Measurements from ENCODE around the gene C13orf42.

DNA sequence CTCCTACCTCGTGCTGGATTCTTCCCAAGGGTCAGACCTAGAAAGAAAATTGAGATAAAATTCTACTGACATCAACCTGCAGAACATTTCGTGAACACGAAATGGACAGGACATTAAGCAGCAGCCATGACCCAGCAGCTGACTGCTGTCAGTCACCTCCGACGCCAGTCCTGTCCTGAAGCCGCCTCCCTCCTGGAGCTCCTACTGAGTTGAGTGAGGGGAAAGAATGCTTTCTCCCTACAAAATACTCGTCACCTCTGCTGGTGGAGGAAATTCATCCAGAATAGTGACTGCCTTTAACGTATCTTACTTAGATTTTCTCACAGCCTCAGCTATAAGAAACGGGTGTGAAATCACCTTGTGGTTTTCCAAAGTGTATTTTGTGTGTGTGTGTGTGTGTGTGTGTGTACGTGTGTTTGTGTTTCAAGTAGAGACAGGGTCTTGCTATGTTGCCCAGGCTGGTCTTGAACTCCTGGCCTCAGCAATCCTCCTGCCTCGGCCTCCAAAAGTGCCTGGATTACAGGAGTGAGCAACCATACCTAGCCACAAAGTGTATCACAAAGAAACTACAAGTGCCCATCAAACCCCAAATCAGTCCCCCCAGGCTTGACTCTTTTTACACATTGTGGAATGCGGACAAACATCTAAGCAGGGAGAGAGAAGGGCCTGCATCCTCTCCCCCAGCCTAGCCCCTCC is 2.3 kb upstream of the C13orf42 start:
- TF ChIP-seq SP1 (IDR thresholded peaks at IDR 0.05; ENCODE audit: low read depth) (no peak), ZNF274 (IDR thresholded peaks at IDR 0.05; ENCODE audit: low read depth, low read length) (no peak), EZH2 (IDR thresholded peaks at IDR 0.05) (no peak), EZH2phosphoT487 (IDR thresholded peaks at IDR 0.05; ENCODE audit: borderline replicate concordance) (no peak), SRF (IDR thresholded peaks at IDR 0.05; ENCODE audit: low read depth) (no peak), POLR2AphosphoS5 (IDR thresholded peaks at IDR 0.05; ENCODE audit: low read depth, low read length) (no peak)
- TF ChIP-seq, protein P1, sequence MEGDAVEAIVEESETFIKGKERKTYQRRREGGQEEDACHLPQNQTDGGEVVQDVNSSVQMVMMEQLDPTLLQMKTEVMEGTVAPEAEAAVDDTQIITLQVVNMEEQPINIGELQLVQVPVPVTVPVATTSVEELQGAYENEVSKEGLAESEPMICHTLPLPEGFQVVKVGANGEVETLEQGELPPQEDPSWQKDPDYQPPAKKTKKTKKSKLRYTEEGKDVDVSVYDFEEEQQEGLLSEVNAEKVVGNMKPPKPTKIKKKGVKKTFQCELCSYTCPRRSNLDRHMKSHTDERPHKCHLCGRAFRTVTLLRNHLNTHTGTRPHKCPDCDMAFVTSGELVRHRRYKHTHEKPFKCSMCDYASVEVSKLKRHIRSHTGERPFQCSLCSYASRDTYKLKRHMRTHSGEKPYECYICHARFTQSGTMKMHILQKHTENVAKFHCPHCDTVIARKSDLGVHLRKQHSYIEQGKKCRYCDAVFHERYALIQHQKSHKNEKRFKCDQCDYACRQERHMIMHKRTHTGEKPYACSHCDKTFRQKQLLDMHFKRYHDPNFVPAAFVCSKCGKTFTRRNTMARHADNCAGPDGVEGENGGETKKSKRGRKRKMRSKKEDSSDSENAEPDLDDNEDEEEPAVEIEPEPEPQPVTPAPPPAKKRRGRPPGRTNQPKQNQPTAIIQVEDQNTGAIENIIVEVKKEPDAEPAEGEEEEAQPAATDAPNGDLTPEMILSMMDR (IDR thresholded peaks at IDR 0.05 in 2 of 3, conservative IDR thresholded peaks at IDR 0.05 in 1 of 3; ENCODE audit: borderline replicate concordance in 1 of 3, insufficient read depth in 1 of 3, low read depth in 2 of 3, low read length in 2 of 3): no peak
